NB4 (cell line): Measurements from ENCODE around the gene EIPR1.

Source experiments
- POLR2A ChIP-seq: IDR thresholded peaks from 2 replicates; pipeline ENCODE4 v1.6.1; 2011; ENCODE audit warnings: mild to moderate bottlenecking; ENCODE audit not compliant: insufficient read length; ENCODE audit errors: extremely low read depth
- TF ChIP-seq, protein P1 (sequence below): IDR thresholded peaks from one replicate; pipeline ENCODE4 v1.5.1; 2012; ENCODE audit warnings: low read depth, low read length
- TF ChIP-seq, protein P2 (sequence below): IDR thresholded peaks from 2 replicates; pipeline ENCODE4 v1.6.1; 2011; ENCODE audit warnings: low read depth, low read length

DNA sequence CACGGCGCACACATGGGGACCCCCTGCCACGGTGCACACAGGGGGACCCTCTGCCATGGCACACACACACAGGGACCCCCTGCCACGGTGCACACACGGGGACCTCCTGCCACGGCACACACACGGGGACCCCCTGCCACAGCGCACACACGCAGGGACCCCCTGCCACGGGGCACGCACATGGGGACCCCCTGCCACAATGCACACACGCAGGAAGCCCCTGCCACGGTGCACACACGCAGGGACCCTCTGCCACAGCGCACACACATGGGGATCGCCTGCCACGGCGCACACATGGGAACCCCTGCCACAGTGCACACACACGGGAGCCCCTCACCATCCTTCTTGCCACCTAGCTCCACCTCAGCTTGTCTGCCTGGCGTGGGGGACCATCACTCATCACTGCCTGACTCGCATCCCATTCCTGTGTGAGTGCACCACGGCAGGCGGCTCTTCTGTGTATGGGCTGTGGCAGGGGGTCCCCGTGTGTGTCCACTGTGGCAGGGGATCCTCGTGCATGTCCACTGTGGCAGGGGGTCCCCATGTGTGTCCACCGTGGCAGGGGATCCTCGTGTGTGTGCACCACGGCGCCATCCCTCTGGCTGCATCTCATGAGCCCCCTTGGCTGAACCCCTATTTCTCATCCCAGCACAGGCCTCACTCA, 206.7 kb downstream of the EIPR1 start:
- TF ChIP-seq, protein P1, sequence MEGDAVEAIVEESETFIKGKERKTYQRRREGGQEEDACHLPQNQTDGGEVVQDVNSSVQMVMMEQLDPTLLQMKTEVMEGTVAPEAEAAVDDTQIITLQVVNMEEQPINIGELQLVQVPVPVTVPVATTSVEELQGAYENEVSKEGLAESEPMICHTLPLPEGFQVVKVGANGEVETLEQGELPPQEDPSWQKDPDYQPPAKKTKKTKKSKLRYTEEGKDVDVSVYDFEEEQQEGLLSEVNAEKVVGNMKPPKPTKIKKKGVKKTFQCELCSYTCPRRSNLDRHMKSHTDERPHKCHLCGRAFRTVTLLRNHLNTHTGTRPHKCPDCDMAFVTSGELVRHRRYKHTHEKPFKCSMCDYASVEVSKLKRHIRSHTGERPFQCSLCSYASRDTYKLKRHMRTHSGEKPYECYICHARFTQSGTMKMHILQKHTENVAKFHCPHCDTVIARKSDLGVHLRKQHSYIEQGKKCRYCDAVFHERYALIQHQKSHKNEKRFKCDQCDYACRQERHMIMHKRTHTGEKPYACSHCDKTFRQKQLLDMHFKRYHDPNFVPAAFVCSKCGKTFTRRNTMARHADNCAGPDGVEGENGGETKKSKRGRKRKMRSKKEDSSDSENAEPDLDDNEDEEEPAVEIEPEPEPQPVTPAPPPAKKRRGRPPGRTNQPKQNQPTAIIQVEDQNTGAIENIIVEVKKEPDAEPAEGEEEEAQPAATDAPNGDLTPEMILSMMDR, result no peak
- TF ChIP-seq POLR2A, result no peak
- TF ChIP-seq, protein P2, sequence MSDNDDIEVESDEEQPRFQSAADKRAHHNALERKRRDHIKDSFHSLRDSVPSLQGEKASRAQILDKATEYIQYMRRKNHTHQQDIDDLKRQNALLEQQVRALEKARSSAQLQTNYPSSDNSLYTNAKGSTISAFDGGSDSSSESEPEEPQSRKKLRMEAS, result no peak
